Panc1 (cell line): ENCODE results near the gene NDE1. TPM values are rescaled to one million over a fixed set of nuclear protein-coding genes. Genes with fewer than 3 reads are reported as not detected.

Source experiments
- ATAC-seq: fragments of 200-7000 bp; cut with Tn5 transposase; 2 replicates; pipeline ENCODE4 v1.9.1; 2020; ENCODE audit warnings: mild to moderate bottlenecking, moderate library complexity
- BruUV-seq: library from RNA; stranded (reverse); fragments of 400-500 nt; replicated peaks from 2 replicates; lab custom pipeline; 2021; lab: Mats Ljungman, UMichigan
- CTCF ChIA-PET: fragments of 300-600 bp; sonication (Branson Sonifier 250); formaldehyde crosslinking; loops from one replicate; lab custom pipeline; 2022; ENCODE audit warnings: antibody characterized with exemption; lab: Charles Lee
- POLR2A ChIA-PET: fragments of 300-600 bp; sonication (Branson Sonifier 250); formaldehyde crosslinking; loops from one replicate; lab custom pipeline; 2022; ENCODE audit warnings: antibody characterized with exemption; lab: Charles Lee
- DNase-seq: peaks from one replicate; pipeline ENCODE4 v3.0.0-alpha.2; 2010; ENCODE audit warnings: low read depth, low spot score
- H3K27ac ChIP-seq: 2 replicates; pipeline ENCODE4 v1.5.1; 2011; ENCODE audit warnings: mild to moderate bottlenecking, low read length, inconsistent platforms
- H3K27me3 ChIP-seq: fragments of 200-500 bp; sonication (Bioruptor generic); 2 replicates; pipeline ENCODE4 v1.6.0; 2014; ENCODE audit warnings: low read length, inconsistent platforms; ENCODE audit not compliant: control insufficient read depth, insufficient read depth
- H3K36me3 ChIP-seq: fragments of 200-500 bp; sonication (Bioruptor generic); 2 replicates; pipeline ENCODE4 v1.5.1; 2014; ENCODE audit warnings: inconsistent platforms, mild to moderate bottlenecking, low read length, moderate library complexity; ENCODE audit not compliant: control insufficient read depth, insufficient read depth
- H3K4me1 ChIP-seq: 2 replicates; pipeline ENCODE4 v1.5.1; 2011; ENCODE audit warnings: inconsistent platforms, mild to moderate bottlenecking, low read length, moderate library complexity; ENCODE audit not compliant: control insufficient read depth, insufficient read depth
- H3K4me3 ChIP-seq, 2 experiments: 2 replicates each; pipeline ENCODE4 v1.5.1; 2011 to 2012; ENCODE audit warnings: low read depth in 2 of 2, low read length in 2 of 2, mild to moderate bottlenecking in 2 of 2, inconsistent platforms in 1 of 2, moderate library complexity in 1 of 2
- H3K9me3 ChIP-seq: fragments of 200-500 bp; sonication (Bioruptor generic); 2 replicates; pipeline ENCODE4 v1.5.1; 2014; ENCODE audit warnings: low read depth, mild to moderate bottlenecking, inconsistent platforms, low read length, moderate library complexity; ENCODE audit not compliant: control insufficient read depth, insufficient read depth
- POLR2AphosphoS5 ChIP-seq: IDR thresholded peaks from 2 replicates; pipeline ENCODE4 v1.6.1; 2012; ENCODE audit warnings: mild to moderate bottlenecking, low read depth, low read length, moderate library complexity
- SIN3A ChIP-seq: IDR thresholded peaks from 2 replicates; pipeline ENCODE4 v1.6.1; 2012; ENCODE audit warnings: low read depth, mild to moderate bottlenecking, low read length, moderate library complexity, borderline replicate concordance; ENCODE audit not compliant: insufficient read depth
- TCF7L2 ChIP-seq: IDR thresholded peaks from 2 replicates; pipeline ENCODE4 v1.6.1; 2011; ENCODE audit warnings: mild to moderate bottlenecking, low read depth, low read length, inconsistent platforms
- in situ Hi-C: cut with HindIII; loops from 2 replicates; pipeline ENCODE4 v1.10.0; 2016; ENCODE audit warnings: low sequenced_read_pairs, low pct_unique_long_range_greater_than_20kb
- intact Hi-C: fragments of 100-400 bp; cut with micrococcal nuclease; formaldehyde crosslinking; loops from one replicate; pipeline ENCODE4 v1.10.0; 2022; ENCODE audit not compliant: unreplicated experiment
- total RNA-seq: library from RNA; stranded (reverse); gene quantifications from one replicate; pipeline ENCODE4 v1.2.1, GENCODE V29; 2021; ENCODE audit not compliant: unreplicated experiment
- TF ChIP-seq, protein P1 (sequence below), 2 experiments: IDR thresholded peaks; 2 replicates each; pipeline ENCODE4 v1.6.1; 2011 to 2012; ENCODE audit warnings: low read depth in 2 of 2, control low read depth in 1 of 2, low read length in 1 of 2, mild to moderate bottlenecking in 1 of 2, moderate library complexity in 1 of 2; ENCODE audit not compliant: insufficient read depth in 1 of 2
- TF ChIP-seq, protein P2 (sequence below): fragments of 450-650 bp; IDR thresholded peaks from 2 replicates; pipeline ENCODE4 v1.5.1; 2017; ENCODE audit warnings: mild to moderate bottlenecking

The NDE1 gene
- total RNA-seq, 1 experiment from 2014 or later: 99.1 TPM

DNA sequence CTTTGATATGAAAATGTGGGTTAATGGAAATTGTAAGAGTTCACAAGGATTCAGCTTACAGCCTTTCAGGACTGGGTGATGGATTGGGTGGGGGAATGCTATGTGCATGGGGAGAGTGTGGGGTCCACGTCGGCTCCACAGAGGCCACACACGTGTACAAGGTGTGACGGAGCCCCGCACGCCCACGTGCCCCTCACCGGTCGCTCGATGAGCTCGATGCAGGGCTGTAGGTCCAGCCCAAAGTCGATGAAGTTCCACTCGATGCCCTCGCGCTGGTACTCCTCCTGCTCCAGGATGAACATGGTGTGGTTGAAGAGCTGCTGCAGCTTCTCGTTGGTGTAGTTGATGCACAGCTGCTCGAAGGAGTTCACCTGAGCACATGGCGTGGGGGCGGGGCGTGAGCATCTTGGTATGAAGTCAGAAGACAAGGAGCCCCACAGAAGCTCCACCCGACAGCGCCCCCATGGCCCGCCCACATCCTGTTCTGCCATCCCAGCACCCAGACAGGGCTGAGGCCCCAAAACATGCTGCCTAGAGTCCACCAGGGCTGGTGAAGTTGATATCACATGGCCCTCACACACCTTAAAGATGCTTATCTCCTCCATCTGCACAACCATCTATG, 107.7 kb downstream of the NDE1 start:
- no peak overlapping the region for H3K4me3 ChIP-seq
- ChIA-PET POLR2A (no interaction called here), CTCF (interaction anchor here (1.4 kb wide), 1 partner anchor 15 kb away, joined by 16 read pairs; no protein-coding TSS in a partner anchor)
- no peaks in the 10 kb centered on the region for H3K36me3 ChIP-seq
- DNase-seq (no peak), ATAC-seq (no peak)
- no peaks in the 10 kb centered on the region for H3K4me1 ChIP-seq
- BruUV-seq: no TSS peak
- no peaks in the 10 kb centered on the region for H3K9me3 ChIP-seq
- no peaks in the 10 kb centered on the region for H3K27me3 ChIP-seq
- intact Hi-C loops (no loop called here), in situ Hi-C loops (no loop called here)
- H3K27ac ChIP-seq: no peak overlapping the region
- TF ChIP-seq POLR2AphosphoS5 (no peak), TCF7L2 (no peak), SIN3A (no peak)
- TF ChIP-seq, protein P1, sequence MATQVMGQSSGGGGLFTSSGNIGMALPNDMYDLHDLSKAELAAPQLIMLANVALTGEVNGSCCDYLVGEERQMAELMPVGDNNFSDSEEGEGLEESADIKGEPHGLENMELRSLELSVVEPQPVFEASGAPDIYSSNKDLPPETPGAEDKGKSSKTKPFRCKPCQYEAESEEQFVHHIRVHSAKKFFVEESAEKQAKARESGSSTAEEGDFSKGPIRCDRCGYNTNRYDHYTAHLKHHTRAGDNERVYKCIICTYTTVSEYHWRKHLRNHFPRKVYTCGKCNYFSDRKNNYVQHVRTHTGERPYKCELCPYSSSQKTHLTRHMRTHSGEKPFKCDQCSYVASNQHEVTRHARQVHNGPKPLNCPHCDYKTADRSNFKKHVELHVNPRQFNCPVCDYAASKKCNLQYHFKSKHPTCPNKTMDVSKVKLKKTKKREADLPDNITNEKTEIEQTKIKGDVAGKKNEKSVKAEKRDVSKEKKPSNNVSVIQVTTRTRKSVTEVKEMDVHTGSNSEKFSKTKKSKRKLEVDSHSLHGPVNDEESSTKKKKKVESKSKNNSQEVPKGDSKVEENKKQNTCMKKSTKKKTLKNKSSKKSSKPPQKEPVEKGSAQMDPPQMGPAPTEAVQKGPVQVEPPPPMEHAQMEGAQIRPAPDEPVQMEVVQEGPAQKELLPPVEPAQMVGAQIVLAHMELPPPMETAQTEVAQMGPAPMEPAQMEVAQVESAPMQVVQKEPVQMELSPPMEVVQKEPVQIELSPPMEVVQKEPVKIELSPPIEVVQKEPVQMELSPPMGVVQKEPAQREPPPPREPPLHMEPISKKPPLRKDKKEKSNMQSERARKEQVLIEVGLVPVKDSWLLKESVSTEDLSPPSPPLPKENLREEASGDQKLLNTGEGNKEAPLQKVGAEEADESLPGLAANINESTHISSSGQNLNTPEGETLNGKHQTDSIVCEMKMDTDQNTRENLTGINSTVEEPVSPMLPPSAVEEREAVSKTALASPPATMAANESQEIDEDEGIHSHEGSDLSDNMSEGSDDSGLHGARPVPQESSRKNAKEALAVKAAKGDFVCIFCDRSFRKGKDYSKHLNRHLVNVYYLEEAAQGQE (IDR thresholded peaks at IDR 0.05; ENCODE audit: insufficient read depth in 1 of 2, low read depth in 2 of 2, low read length in 1 of 2): no peak
- TF ChIP-seq, protein P2, sequence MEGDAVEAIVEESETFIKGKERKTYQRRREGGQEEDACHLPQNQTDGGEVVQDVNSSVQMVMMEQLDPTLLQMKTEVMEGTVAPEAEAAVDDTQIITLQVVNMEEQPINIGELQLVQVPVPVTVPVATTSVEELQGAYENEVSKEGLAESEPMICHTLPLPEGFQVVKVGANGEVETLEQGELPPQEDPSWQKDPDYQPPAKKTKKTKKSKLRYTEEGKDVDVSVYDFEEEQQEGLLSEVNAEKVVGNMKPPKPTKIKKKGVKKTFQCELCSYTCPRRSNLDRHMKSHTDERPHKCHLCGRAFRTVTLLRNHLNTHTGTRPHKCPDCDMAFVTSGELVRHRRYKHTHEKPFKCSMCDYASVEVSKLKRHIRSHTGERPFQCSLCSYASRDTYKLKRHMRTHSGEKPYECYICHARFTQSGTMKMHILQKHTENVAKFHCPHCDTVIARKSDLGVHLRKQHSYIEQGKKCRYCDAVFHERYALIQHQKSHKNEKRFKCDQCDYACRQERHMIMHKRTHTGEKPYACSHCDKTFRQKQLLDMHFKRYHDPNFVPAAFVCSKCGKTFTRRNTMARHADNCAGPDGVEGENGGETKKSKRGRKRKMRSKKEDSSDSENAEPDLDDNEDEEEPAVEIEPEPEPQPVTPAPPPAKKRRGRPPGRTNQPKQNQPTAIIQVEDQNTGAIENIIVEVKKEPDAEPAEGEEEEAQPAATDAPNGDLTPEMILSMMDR: no peak

DNA sequence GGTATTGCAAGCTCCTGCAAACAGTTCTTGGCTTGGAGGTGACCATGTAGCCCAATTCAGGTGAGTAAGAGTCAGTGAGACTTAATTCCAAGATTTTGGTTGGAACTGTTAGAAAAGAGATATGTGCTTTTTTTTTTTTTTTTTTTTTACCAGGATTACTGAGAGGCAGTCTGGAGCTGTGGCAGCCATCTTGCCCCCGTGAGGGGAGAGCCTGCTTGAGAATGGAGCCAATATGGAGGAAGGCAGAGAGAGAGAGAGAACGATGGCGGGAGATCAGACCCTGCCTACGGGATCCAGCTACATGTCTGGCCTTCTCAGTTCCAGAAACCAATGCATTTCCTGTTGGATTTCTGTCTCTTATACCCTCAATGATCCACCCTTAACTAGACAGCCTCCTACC, 109.0 kb downstream of the NDE1 start:
- in situ Hi-C loops (no loop called here), intact Hi-C loops (no loop called here)
- DNase-seq (no peak), ATAC-seq (no peak)
- POLR2A ChIA-PET: no interaction called here
- Histone ChIP-seq H3K4me3 (no peak overlapping the region), H3K4me1 (no peaks in the 10 kb centered on the region), H3K36me3 (no peaks in the 10 kb centered on the region), H3K27ac (no peak overlapping the region), H3K27me3 (no peaks in the 10 kb centered on the region; the same call in 1 of the 2 replicates), H3K9me3 (no peaks in the 10 kb centered on the region)
- CTCF ChIA-PET: no interaction called here
- no peak for TF ChIP-seq SIN3A
- TF ChIP-seq, protein P1 (IDR thresholded peaks at IDR 0.05; ENCODE audit: insufficient read depth in 1 of 2, low read depth in 2 of 2, low read length in 1 of 2): no peak
- TF ChIP-seq, protein P2: no peak
- no peak for TF ChIP-seq TCF7L2
- no peak for TF ChIP-seq POLR2AphosphoS5
- no TSS peak for BruUV-seq
